Right lobe of liver (tissue), 4 donors: ENCODE measurements around the gene RIC1.
"Not testable (repeated sequence)": the region's sequence is repeated elsewhere in the genome, so short reads cannot be mapped to it uniquely, and the experiment has no call there.

Source experiments
- CTCF ChIP-seq, 4 donors: fragments of 200-600 bp in 3 of 4; fragments of 450-650 bp in 1 of 4; IDR thresholded peaks; one replicate each; pipeline versions ENCODE4 v1.5.1 to v1.8.0; 2016 to 2022; ENCODE audit warnings: antibody characterized with exemption in 4 of 4, mild to moderate bottlenecking in 2 of 4
- POLR2A ChIP-seq: fragments of 450-650 bp; IDR thresholded peaks from one replicate; pipeline ENCODE4 v1.6.1; 2017; ENCODE audit warnings: antibody characterized with exemption, mild to moderate bottlenecking
- donor health status: DM: no; HTN: no; CAD: no.
- donor health status: DM: no; HTN: no; CAD: no.
- donor health status: DM: no; HTN: yes; CAD: no.

- not testable (repeated sequence) for TF ChIP-seq POLR2A; CTCF (IDR thresholded peaks at IDR 0.05)
Observed at GRCh38 chr9:5722679-5723078, 93.8 kb downstream of the RIC1 start.
